Endothelial cell of hepatic sinusoid (primary cell): Measurements from ENCODE around the gene ZNF775.
"Not testable (repeated sequence)": the region's sequence is repeated elsewhere in the genome, so short reads cannot be mapped to it uniquely, and the experiment has no call there.

Source experiments
- in situ Hi-C: cut with HindIII; loops from 2 replicates; pipeline ENCODE4 v1.10.0; 2017; ENCODE audit warnings: low sequenced_read_pairs

ZNF775 gene

GRCh38 chr7:150379441-150380379, 580 bp downstream of the ZNF775 start:
- in situ Hi-C loops: no loop called here

GRCh38 chr7:150380463-150380862, 1.3 kb downstream of the ZNF775 start:
- in situ Hi-C loops: no loop called here

GRCh38 chr7:150381096-150381495, 2.0 kb downstream of the ZNF775 start:
- in situ Hi-C loops: no loop called here

DNA sequence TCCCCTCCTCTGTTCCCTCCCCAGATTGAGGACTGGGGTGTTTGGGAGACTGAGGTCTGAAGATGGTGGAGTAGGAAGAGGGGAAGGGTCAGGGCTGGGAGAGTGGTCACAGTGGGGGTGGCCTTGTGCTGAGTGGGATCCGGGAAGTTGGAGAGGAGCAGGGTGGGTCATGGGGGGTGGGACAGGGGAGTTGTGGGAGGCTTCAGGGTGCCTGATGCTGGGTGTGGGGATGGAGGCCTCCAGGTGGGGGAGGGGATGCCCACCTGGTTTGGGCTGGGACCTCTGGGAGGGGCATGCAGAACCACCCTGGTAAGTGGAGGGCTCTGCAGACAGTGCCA, 2.6 kb downstream of the ZNF775 start:
- in situ Hi-C loops: no loop called here

GRCh38 chr7:150382123-150382843, 3.2 kb downstream of the ZNF775 start:
- in situ Hi-C loops: no loop called here

- in situ Hi-C loops: no loop called here
These were observed 3.7 kb downstream of the ZNF775 start for GRCh38 chr7:150382844-150383225.

- in situ Hi-C loops: no loop called here
These were observed 4.7 kb downstream of the ZNF775 start for GRCh38 chr7:150383710-150384397.

DNA sequence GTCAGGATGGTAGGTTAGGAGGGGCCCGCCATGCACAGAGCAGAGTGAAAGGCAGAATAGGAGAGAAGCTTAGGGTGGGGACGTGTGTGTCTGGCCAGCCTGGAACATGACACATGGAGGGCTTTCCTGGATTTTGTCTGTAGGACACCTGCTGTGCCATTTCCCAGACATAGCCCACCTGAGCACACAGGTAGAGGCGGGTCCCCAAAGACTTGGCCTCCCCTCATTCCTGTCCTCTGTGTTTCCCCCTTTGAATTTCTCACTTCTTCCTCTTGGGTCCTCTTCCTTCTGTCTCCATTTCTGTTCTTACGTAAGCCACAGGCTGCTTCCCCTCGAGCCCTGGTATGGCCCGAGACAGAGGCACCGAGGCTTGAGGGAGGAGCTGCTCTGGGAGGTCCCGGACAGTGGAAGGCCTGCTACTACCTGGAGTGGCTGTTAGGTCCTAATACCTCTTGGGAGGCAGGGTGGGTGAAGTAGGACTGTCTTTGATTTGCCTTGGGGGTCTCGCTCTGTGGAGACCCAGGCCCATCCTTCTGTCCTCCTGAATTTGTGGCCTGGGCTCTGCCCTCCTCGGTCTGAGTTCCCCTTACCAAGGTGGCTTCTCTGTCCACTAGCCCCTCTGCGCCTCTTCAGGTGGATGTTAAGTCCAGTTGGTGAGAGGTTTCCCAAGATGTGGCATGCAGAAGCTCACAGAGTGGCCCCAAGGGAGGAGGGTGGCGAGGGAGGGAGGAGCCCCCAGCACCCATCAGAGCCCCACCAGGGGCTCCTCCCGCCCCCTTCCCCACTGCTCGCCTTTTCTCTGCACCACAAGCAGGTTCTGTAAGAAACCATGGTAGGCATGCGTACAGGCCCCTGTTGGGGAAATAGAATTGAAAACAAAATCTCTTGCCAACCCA, 5.5 kb downstream of the ZNF775 start:
- in situ Hi-C loops: no loop called here

DNA sequence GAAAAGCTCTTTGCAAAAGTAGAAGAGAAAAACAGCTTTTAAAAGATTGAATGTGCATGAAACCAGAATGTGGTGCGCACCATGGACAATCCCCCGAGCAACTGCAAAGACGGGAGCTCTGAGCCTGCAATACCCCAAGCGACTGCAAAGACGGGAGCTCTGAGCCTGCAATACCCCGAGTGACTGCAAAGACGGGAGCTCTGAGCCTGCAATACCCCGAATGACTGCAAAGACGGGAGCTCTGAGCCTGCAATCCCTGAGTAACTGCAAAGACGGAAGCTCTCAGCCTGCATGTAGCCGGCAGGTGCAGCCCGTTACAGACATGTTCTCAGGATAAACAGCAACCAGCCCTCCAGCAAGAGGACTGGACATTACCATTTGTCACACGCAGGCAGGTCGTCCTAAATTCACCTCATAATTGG, 6.2 kb downstream of the ZNF775 start:
- in situ Hi-C loops: no loop called here

GRCh38 chr7:150385884-150386283, 6.8 kb downstream of the ZNF775 start:
- in situ Hi-C loops: not testable (repeated sequence)

DNA sequence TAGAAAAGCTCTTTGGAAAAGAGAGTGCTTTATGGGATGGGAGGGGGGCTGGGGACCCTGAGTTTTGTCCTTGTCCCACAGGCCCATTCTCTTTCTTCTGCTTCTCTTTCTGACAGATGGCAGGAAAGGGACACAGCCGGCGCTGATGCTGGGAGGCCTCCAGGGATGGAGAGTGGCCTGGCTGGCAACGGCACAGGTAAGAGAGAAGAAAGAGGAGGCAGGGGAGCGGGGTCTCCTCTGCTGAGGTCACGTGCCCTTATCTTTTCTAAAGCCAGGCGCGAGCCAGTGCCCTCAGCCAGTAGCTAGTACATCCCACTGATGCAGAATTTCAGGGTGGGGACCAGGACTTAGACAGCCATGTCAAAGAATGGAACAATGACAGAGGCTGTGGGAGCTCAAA, 9.2 kb downstream of the ZNF775 start:
- in situ Hi-C loops: no loop called here

- in situ Hi-C loops: no loop called here
These were observed 9.8 kb downstream of the ZNF775 start for GRCh38 chr7:150388709-150389531.

GRCh38 chr7:150389532-150389816, 10.3 kb downstream of the ZNF775 start:
- in situ Hi-C loops: no loop called here

DNA sequence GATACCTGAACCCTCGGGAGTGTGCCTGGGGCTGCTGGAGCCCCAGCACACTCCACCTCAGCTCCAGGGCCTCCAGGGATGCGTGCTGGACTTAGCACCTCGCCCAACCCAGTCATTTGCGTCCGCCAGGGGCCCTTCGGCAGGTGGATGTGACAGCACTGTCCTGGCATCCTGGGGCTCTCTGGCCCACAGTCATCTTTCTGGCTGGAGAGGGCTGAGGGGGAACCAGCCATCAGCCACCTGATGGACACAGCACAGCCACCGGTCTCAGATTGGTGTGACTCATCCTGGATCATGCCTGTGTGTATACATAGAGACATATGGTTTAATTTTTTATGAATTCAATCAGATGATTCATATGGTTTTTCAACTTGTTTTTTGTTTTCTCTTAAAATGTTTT, 11.1 kb downstream of the ZNF775 start:
- in situ Hi-C loops: no loop called here

GRCh38 chr7:150393325-150393724, 14.2 kb downstream of the ZNF775 start:
- in situ Hi-C loops: no loop called here

DNA sequence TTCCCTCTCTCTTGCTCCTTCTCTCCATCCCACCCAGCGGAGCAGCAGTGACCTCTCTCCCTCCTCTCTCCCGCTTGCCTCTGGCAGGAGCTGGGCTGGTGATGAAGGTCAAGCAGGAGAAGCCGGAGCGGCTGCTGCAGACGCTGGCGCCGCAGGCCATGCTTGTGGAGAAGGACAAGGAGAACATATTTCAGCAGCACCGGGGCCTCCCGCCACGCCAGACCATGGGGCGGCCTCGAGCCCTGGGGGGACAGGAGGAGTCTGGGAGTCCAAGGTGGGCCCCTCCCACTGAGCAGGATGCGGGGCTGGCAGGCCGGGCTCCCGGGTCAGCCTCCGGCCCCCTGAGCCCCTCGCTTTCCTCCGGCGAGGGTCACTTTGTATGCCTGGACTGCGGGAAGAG, 17.3 kb downstream of the ZNF775 start:
- in situ Hi-C loops: no loop called here

GRCh38 chr7:150396851-150397260, 17.7 kb downstream of the ZNF775 start:
- in situ Hi-C loops: no loop called here

DNA sequence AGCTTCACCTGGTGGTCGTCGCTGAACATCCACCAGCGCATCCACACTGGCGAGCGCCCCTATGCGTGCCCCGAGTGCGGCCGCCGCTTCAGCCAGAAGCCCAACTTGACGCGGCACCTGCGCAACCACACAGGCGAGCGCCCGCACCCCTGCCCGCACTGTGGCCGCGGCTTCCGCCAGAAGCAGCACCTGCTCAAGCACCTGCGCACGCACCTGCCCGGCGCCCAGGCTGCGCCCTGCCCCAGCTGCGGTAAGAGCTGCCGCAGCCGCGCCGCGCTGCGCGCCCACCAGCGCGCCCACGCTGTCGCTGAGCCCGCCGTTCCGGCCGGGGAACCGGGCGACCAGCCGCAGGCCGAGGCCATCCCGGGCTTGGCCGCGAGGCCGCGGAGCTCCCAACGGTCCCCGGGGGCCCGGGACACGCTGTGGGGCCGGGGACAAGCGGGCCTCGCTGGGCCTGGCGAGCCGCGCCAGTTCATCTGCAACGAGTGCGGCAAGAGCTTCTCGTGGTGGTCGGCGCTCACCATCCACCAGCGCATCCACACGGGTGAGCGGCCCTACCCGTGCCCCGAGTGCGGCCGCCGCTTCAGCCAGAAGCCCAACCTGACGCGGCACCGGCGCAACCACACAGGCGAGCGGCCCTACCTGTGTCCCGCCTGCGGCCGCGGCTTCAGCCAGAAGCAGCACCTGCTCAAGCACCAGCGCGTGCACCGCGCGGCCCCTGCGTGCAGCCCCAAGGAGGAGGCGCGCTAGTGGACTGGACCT, 18.4 kb downstream of the ZNF775 start:
- in situ Hi-C loops: no loop called here
